Kasumi-1 (cell line): ENCODE results near the gene PRMT3.
A peak's percentile ranks its signal among the peaks of the same experiment; 100 is the strongest.
"Not testable (repeated sequence)": the region's sequence is repeated elsewhere in the genome, so short reads cannot be mapped to it uniquely, and the experiment has no call there.

ENCODE experiments used
- DNase-seq, 2 experiments: peaks; one replicate each; lab custom pipeline; 2025; lab: John Stamatoyannopoulos, UW

The PRMT3 gene

GRCh38 chr11:20374741-20375300 lies 12.7 kb upstream of the PRMT3 start:
- no peak for DNase-seq

DNA sequence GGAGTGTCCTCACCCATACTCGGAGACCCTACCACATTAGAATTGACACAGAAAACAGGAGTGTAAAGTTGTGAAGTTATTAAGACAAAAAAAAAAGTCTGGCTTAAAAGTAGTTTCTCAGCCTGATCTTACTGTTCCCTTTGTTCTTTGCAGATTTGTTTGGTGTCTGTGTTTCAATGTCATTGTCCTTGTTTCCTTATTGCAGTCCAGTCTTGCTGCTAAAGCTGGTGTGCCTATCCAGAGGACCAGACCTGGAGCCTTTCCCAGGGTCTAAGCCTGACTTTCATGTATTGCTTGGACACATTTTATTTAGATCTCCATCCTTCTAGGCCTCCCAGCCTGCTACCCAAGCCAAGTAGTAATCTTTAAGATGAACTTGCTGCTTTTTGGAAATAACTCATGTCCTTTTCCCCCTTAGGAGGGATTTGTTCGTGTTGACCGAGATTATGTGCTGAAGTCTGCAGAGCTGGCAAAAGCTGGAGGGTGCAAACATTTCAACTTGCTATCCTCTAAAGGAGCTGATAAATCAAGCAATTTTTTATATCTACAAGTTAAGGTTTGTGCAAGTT lies 11.3 kb upstream of the PRMT3 start:
- DNase-seq = no peak

- not testable (repeated sequence) for DNase-seq
Measured at GRCh38 chr11:20385996-20386395, 1.5 kb upstream of the PRMT3 start.

- DNase-seq = peak; percentile 33 to 34
Measured at GRCh38 chr11:20388096-20389055, 860 bp downstream of the PRMT3 start.

- DNase-seq = peak; percentile 87 to 93
Measured at GRCh38 chr11:20397281-20397680, 9.8 kb downstream of the PRMT3 start.

GRCh38 chr11:20399498-20399897 lies 12.0 kb downstream of the PRMT3 start:
- no peak for DNase-seq

DNA sequence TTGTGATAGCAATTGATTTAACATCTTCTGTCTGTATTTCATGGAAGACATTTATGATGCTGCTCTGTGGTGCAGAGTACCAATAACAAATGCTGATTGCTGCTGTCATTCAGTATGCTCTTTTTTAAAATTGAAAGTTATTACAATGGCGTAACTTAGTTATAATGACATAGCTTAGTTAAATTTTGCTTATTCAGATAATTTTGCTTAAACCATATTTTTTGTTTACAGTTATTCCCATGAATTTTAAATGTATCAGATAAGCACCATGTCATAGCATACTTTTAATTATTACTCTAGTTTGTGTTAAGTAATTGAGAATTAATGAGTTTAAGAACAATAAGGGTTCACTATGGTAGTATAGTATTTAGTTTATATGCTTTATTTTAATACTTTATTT lies 15.5 kb downstream of the PRMT3 start:
- no peak for DNase-seq

DNA sequence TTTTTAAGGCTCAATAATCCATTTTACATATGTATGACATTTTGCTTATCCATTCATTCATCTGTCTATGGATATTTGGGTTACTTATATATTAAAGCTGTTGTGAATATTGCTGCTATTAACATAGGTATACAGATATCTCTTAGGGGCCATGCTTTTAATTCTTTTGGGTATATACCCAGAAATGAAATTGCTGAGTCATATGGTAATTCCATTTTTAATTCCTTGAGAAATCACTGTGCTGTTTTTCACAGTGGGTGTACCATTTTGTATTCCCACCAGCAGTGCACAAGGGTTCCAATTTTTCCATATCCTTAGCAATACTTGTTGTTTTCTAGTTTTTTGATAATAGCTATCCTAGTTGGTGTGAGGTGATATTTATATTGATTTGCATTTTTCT lies 19.0 kb downstream of the PRMT3 start:
- no peak for DNase-seq

- DNase-seq = no peak
Measured at GRCh38 chr11:20407344-20407743, 19.8 kb downstream of the PRMT3 start.

DNA sequence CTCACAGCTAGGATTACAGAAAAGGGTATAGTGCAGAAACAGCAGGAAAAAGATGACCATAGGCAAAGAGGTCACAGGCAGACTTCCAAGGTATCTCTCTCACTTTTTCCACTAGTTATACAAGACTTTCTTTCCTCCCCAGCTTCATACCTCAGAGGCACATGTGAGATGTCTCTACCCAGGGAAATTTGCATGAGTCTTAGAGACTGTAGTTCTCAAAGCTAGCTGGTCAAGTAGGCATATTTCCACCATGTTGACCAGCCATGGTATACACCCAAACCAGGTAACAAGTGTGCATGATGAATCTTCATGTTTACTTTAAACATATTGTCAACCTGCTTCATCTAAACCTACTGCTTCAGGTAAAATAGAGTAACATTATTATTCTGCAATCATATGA lies 27.9 kb downstream of the PRMT3 start:
- DNase-seq = no peak

- DNase-seq = no peak
Measured at GRCh38 chr11:20417771-20418170, 30.3 kb downstream of the PRMT3 start.

GRCh38 chr11:20421946-20422345 lies 34.4 kb downstream of the PRMT3 start:
- no peak for DNase-seq

GRCh38 chr11:20429216-20429615 lies 41.7 kb downstream of the PRMT3 start:
- DNase-seq = no peak

GRCh38 chr11:20438637-20439036 lies 51.1 kb downstream of the PRMT3 start:
- no peak for DNase-seq

GRCh38 chr11:20443596-20443995 lies 56.1 kb downstream of the PRMT3 start:
- peak; percentile 36 to 52 for DNase-seq

DNA sequence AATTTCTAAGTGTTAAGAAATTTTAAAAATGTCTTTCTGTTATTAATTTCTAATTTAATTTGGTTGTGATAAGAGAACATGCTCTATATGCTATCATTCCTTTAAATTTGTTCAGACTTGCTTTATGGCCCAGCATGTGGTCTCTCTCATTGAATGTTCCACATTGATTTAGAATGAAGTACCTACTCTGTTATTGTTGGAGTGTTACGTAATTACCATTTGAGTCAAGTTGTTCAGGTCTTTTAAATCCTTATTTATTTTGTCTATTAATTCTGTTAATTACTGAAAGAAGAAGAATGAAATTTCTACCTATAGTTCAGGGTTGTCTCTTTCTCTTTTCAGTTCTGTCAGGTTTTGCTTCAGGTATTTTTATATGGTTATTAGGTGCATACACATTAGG lies 57.0 kb downstream of the PRMT3 start:
- DNase-seq = no peak

GRCh38 chr11:20448834-20449233 lies 61.3 kb downstream of the PRMT3 start:
- no peak for DNase-seq

GRCh38 chr11:20450829-20451228 lies 63.3 kb downstream of the PRMT3 start:
- DNase-seq = no peak

DNA sequence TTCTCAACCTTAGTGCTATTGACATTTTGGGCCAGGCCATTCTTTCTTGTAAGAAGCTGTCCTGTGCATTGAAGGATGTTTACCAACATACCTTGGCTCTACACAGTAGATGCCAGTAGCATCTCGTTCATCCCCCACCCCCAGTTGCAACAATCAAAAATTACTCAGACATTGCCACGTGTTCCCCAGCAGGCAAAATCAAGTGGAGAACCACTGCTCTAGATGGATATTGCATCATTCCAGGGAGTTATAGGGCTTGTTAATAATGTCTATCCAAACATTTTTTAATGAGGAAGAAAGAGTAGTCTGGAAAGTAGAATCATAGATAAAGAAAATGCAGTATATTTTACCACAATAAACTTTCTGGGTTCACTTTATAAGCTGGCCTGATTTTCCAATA lies 64.1 kb downstream of the PRMT3 start:
- DNase-seq = no peak

DNA sequence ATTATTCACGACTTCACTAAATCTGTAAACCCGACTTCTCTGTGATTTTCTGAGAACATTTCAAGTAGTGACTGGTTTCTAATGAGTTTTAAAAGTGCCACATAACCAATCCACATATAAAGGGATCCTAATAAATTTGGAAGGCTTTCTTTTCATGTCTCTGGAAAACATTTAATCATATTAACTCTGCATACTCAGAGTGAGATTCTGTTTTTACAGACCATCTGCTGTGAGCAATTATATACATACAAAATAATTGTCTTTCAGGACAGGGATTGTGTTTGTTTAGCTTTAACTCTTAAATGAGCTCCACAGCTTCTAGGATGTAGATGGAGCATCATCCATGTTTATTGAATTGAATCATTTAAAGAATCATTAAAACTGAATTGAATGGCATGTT lies 65.1 kb downstream of the PRMT3 start:
- no peak for DNase-seq

DNA sequence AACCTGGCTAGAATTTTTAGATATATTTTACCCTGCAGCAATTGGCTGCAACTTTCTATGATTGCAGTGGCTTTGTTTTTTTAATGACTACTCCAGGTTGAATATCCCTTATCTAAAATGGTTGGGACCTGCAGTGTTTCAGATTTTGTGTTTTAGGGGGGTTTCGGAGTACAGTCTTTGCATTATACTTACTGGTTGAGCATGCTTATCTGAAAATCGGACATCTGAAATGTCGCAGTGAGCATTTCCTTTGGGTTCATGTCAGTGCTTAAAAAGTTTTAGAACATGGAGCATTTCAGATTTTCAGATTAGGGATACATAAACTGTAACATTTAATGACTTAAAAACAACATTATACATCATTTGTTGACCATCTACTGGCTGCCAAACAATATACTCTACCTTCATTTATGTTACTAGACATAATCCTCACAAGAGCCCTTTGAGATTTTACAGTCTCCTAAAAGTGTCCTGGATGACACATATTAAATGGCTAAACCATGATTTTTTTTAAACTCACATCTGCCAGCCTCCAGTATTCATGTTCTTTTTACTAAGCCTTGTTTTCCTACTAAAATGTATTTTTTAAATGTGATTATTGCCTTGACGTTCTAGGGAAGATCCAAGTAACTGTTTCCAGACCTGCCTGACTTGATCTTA lies 66.3 kb downstream of the PRMT3 start:
- DNase-seq = no peak

GRCh38 chr11:20457001-20457799 lies 69.7 kb downstream of the PRMT3 start:
- no peak for DNase-seq
